BE2C (cell line): ENCODE data around the gene ATRN.

ENCODE experiments used
- DNase-seq: peaks from one replicate; pipeline ENCODE4 v3.0.0-alpha.2; 2020
- H3K27me3 ChIP-seq: fragments of 250-450 bp; sonication (Bioruptor Pico); 2 replicates; pipeline ENCODE4 v1.5.1; 2020; ENCODE audit warnings: mild to moderate bottlenecking
- H3K36me3 ChIP-seq: fragments of 250-450 bp; sonication (Bioruptor Pico); 2 replicates; pipeline ENCODE4 v1.5.1; 2020; ENCODE audit warnings: mild to moderate bottlenecking
- H3K4me1 ChIP-seq: fragments of 250-450 bp; sonication (Bioruptor Pico); 2 replicates; pipeline ENCODE4 v1.5.1; 2020
- H3K4me3 ChIP-seq: 2 replicates; pipeline ENCODE4 v1.5.1; 2011; ENCODE audit warnings: low read depth, low read length
- H3K9me3 ChIP-seq: fragments of 250-450 bp; sonication (Bioruptor Pico); 2 replicates; pipeline ENCODE4 v1.5.1; 2020
- TF ChIP-seq, protein P1 (sequence below): IDR thresholded peaks from 2 replicates; pipeline ENCODE4 v1.5.1; 2012; ENCODE audit warnings: mild to moderate bottlenecking, low read depth, low read length

The ATRN gene

GRCh38 chr20:3670945-3671344 lies 200.1 kb downstream of the ATRN start:
- H3K27me3 ChIP-seq, result peaks cover 45% of the 10 kb centered on the region
- DNase-seq, result no peak
- H3K4me1 ChIP-seq, result no peaks in the 10 kb centered on the region; the same call in 1 of the 2 replicates

GRCh38 chr20:3671986-3672546 lies 201.2 kb downstream of the ATRN start:
- TF ChIP-seq, protein P1, sequence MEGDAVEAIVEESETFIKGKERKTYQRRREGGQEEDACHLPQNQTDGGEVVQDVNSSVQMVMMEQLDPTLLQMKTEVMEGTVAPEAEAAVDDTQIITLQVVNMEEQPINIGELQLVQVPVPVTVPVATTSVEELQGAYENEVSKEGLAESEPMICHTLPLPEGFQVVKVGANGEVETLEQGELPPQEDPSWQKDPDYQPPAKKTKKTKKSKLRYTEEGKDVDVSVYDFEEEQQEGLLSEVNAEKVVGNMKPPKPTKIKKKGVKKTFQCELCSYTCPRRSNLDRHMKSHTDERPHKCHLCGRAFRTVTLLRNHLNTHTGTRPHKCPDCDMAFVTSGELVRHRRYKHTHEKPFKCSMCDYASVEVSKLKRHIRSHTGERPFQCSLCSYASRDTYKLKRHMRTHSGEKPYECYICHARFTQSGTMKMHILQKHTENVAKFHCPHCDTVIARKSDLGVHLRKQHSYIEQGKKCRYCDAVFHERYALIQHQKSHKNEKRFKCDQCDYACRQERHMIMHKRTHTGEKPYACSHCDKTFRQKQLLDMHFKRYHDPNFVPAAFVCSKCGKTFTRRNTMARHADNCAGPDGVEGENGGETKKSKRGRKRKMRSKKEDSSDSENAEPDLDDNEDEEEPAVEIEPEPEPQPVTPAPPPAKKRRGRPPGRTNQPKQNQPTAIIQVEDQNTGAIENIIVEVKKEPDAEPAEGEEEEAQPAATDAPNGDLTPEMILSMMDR, result no peak
- H3K4me1 ChIP-seq, result no peaks in the 10 kb centered on the region
- peaks cover 51% of the 10 kb centered on the region for H3K27me3 ChIP-seq
- H3K36me3 ChIP-seq, result no peaks in the 10 kb centered on the region
- DNase-seq, result no peak
- no peaks in the 10 kb centered on the region for H3K9me3 ChIP-seq
- no peak overlapping the region for H3K4me3 ChIP-seq

More at GRCh38 chr20:3670945-3671344, 200.1 kb downstream of the ATRN start:
- Histone ChIP-seq H3K9me3 (no peaks in the 10 kb centered on the region), H3K36me3 (no peaks in the 10 kb centered on the region), H3K4me3 (no peak overlapping the region)
- TF ChIP-seq, protein P1, result no peak

- Histone ChIP-seq H3K36me3 (no peaks in the 10 kb centered on the region), H3K4me1 (no peaks in the 10 kb centered on the region), H3K4me3 (no peak overlapping the region), H3K27me3 (peaks cover 51% of the 10 kb centered on the region), H3K9me3 (no peaks in the 10 kb centered on the region)
- TF ChIP-seq, protein P1, result no peak
- no peak for DNase-seq
Observed at GRCh38 chr20:3672547-3673171, 201.8 kb downstream of the ATRN start.

DNA sequence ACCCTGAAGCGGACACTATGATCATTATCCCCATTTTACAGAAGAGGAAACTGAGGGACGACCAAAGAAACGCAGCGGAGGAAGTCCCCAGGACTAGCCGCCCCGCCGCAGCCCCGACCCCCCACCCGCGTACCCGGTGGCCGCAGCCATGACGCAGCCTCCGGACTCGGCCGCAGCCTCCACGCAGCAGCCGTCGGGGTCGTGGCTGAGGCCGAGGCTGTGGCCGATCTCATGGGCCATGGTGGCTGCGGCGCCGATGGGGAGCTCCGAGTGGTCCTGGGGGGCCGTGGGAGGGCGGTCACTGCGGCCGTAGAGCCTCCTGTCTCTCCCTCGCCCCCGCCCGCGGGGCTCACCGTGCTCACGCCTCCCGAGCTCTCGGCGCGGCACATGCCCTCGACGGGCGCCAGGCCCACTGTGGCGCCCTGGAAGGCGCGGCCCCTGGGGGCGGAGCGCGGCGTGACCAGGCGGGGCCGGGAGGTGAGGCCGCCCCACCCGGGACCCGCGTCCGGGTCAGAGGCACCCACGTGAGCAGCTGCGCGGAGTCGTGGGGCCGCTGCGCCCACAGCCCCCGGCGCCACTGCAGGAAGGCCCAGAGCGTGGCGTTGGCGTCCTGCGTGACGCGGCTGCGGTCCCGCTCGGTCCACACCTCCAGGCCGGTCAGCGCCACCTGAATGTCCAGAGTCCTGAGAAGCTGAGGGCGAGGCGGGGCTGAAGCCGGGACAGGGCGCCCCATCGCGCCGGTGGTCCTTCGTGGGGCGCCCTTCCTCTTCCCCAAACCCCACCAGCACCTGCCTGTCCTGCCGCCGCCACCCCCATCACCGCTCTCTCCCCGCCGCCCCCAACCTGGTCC lies 202.6 kb downstream of the ATRN start:
- Histone ChIP-seq H3K4me3 (no peak overlapping the region), H3K36me3 (no peaks in the 10 kb centered on the region), H3K4me1 (no peaks in the 10 kb centered on the region), H3K27me3 (peaks cover 51% of the 10 kb centered on the region), H3K9me3 (no peaks in the 10 kb centered on the region)
- TF ChIP-seq, protein P1, result no peak
- no peak for DNase-seq

DNA sequence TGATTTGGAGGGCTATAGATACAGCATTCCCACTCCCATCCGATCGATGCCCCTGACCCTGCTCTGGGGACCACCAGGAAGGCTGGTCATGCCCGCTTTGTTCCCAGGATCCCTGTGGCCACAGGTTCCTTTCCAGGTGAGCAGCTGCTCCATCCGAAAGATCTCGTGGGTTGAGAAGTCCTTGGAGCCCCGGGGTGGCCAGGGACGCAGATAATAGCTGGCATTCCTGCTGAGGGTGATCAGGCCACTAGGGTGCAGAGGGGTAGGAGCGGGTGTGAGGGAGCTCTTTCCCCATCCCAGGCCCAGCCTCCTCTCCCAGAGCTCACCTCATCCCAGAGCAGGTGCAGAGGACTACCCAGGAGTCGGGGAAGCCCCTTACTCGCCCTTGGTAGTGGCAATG lies 203.6 kb downstream of the ATRN start:
- DNase-seq, result no peak
- H3K4me3 ChIP-seq, result no peak overlapping the region
- H3K4me1 ChIP-seq, result no peaks in the 10 kb centered on the region
- TF ChIP-seq, protein P1, result no peak
- H3K9me3 ChIP-seq, result no peaks in the 10 kb centered on the region
- no peaks in the 10 kb centered on the region for H3K36me3 ChIP-seq
- H3K27me3 ChIP-seq, result peaks cover 51% of the 10 kb centered on the region
